Astrocyte (in vitro differentiated cells and primary cell): ENCODE results near the gene KLHL9. TPM values are rescaled to one million over a fixed set of nuclear protein-coding genes. Genes with fewer than 3 reads are reported as not detected.
A peak's percentile ranks its signal among the peaks of the same experiment; 100 is the strongest.
"Not testable (repeated sequence)": the region's sequence is repeated elsewhere in the genome, so short reads cannot be mapped to it uniquely, and the experiment has no call there.

Experiments
- DNase-seq: peaks from one replicate; pipeline ENCODE4 v3.0.0-alpha.2; 2010; ENCODE audit warnings: low read depth
- FAIRE-seq: peaks from 2 replicates; lab custom pipeline; 2011; peaks lifted over from hg19 to GRCh38; lab: Jason Lieb, UNC
- H2AFZ ChIP-seq: 2 replicates; pipeline ENCODE4 v1.6.0; 2012; ENCODE audit warnings: low read depth, low read length, inconsistent platforms
- H3K27ac ChIP-seq: 2 replicates; pipeline ENCODE4 v1.5.1; 2011; ENCODE audit warnings: low read depth, low read length, inconsistent platforms
- H3K27me3 ChIP-seq: 2 replicates; pipeline ENCODE4 v1.6.0; 2011; ENCODE audit warnings: low read length, inconsistent platforms; ENCODE audit not compliant: insufficient read depth
- H3K36me3 ChIP-seq: 2 replicates; pipeline ENCODE4 v1.5.1; 2011; ENCODE audit warnings: low read length, inconsistent platforms; ENCODE audit not compliant: insufficient read depth
- H3K4me1 ChIP-seq: 2 replicates; pipeline ENCODE4 v1.5.1; 2011; ENCODE audit warnings: low read length, inconsistent platforms; ENCODE audit not compliant: insufficient read depth
- H3K4me2 ChIP-seq: 2 replicates; pipeline ENCODE4 v1.6.0; 2012; ENCODE audit warnings: low read length, inconsistent platforms
- H3K4me3 ChIP-seq: 2 replicates; pipeline ENCODE4 v1.5.1; 2011; ENCODE audit warnings: low read depth, mild to moderate bottlenecking, low read length, inconsistent platforms; ENCODE audit not compliant: insufficient read depth
- H3K79me2 ChIP-seq: 2 replicates; pipeline ENCODE4 v1.6.0; 2012; ENCODE audit warnings: mild to moderate bottlenecking, low read length, inconsistent platforms; ENCODE audit not compliant: insufficient read depth
- H3K9ac ChIP-seq: 2 replicates; pipeline ENCODE4 v1.6.0; 2012; ENCODE audit warnings: mild to moderate bottlenecking, low read length, inconsistent platforms
- H3K9me3 ChIP-seq: 2 replicates; pipeline ENCODE4 v1.5.1; 2012; ENCODE audit warnings: low read depth, mild to moderate bottlenecking, low read length, inconsistent platforms; ENCODE audit not compliant: insufficient read depth
- H4K20me1 ChIP-seq: 2 replicates; pipeline ENCODE4 v1.6.0; 2012; ENCODE audit warnings: low read length, inconsistent platforms; ENCODE audit not compliant: insufficient read depth
- H3K27ac Mint-ChIP-seq: one replicate; pipeline ENCODE4 v1.8.0; 2021; ENCODE audit warnings: mild to moderate bottlenecking, mixed read lengths; ENCODE audit not compliant: unreplicated experiment
- H3K27me3 Mint-ChIP-seq: one replicate; pipeline ENCODE4 v1.8.0; 2021; ENCODE audit warnings: low read depth, mixed read lengths; ENCODE audit not compliant: unreplicated experiment
- H3K36me3 Mint-ChIP-seq: one replicate; pipeline ENCODE4 v1.8.0; 2021; ENCODE audit warnings: low read depth, mixed read lengths; ENCODE audit not compliant: unreplicated experiment
- H3K4me1 Mint-ChIP-seq: one replicate; pipeline ENCODE4 v1.8.0; 2021; ENCODE audit warnings: low read depth, mixed read lengths; ENCODE audit not compliant: unreplicated experiment
- H3K4me3 Mint-ChIP-seq: one replicate; pipeline ENCODE4 v1.8.0; 2021; ENCODE audit warnings: mild to moderate bottlenecking, moderate library complexity, mixed read lengths; ENCODE audit not compliant: unreplicated experiment
- H3K9me3 Mint-ChIP-seq: one replicate; pipeline ENCODE4 v1.8.0; 2021; ENCODE audit warnings: mild to moderate bottlenecking, mixed read lengths; ENCODE audit not compliant: unreplicated experiment
- CTCF ChIP-seq: IDR thresholded peaks from 2 replicates; pipeline ENCODE4 v1.5.1; 2011; ENCODE audit warnings: low read depth, mild to moderate bottlenecking, inconsistent platforms, low read length, moderate library complexity; ENCODE audit not compliant: insufficient read depth
- EZH2 ChIP-seq: IDR thresholded peaks from 2 replicates; pipeline ENCODE4 v1.6.1; 2012; ENCODE audit warnings: mild to moderate bottlenecking, low read length, inconsistent platforms; ENCODE audit not compliant: insufficient read depth
- total RNA-seq: library from RNA; stranded (reverse); gene quantifications from 2 replicates; pipeline ENCODE4 v1.2.1, GENCODE V29; 2021

KLHL9 gene
- total RNA-seq, 1 donor from 2014 or later, result 30.3 TPM

GRCh38 chr9:21381448-21382339 is 46.5 kb upstream of the KLHL9 start:
- Histone ChIP-seq H3K36me3 (no peaks in the 10 kb centered on the region), H3K9me3 (no peaks in the 10 kb centered on the region), H3K27ac (no peak overlapping the region), H3K79me2 (no peaks in the 10 kb centered on the region), H3K4me2 (peak overlapping the region; percentile 23), H3K27me3 (peaks cover 14% of the 10 kb centered on the region), H3K9ac (no peak overlapping the region), H2AFZ (no peak overlapping the region), H3K4me3 (no peak overlapping the region), H3K4me1 (no peaks in the 10 kb centered on the region), H4K20me1 (no peaks in the 10 kb centered on the region)
- no peak overlapping the region for H3K27ac Mint-ChIP-seq
- TF ChIP-seq EZH2 (no peak), CTCF (no peak)
- H3K9me3 Mint-ChIP-seq, result no peaks in the 10 kb centered on the region
- H3K4me3 Mint-ChIP-seq, result no peak overlapping the region
- H3K4me1 Mint-ChIP-seq, result no peaks in the 10 kb centered on the region
- no peaks in the 10 kb centered on the region for H3K36me3 Mint-ChIP-seq
- DNase-seq (no peak), FAIRE-seq (no peak)
- peaks cover 9% of the 10 kb centered on the region for H3K27me3 Mint-ChIP-seq

- H3K27ac ChIP-seq, H3K9me3 Mint-ChIP-seq, H3K27me3 ChIP-seq, H3K9ac ChIP-seq, FAIRE-seq, H3K4me3 ChIP-seq, H2AFZ ChIP-seq, H3K4me3 Mint-ChIP-seq, H3K27ac Mint-ChIP-seq, H3K36me3 ChIP-seq, H3K4me1 Mint-ChIP-seq, H3K4me2 ChIP-seq, H3K27me3 Mint-ChIP-seq, H3K9me3 ChIP-seq, DNase-seq, H3K79me2 ChIP-seq, H3K4me1 ChIP-seq, H3K36me3 Mint-ChIP-seq, H4K20me1 ChIP-seq: not testable (repeated sequence)
Measured at GRCh38 chr9:21371467-21371866, 36.3 kb upstream of the KLHL9 start.

- no peak within 1 kb of the TSS for H3K4me2 ChIP-seq
- H3K9ac ChIP-seq, result no peak within 1 kb of the TSS
- no peak within 1 kb of the TSS for H2AFZ ChIP-seq
- no peak within 1 kb of the TSS for H3K27ac Mint-ChIP-seq
- H3K27me3 Mint-ChIP-seq, result peaks cover 10% of the 10 kb centered on the region
- H3K27me3 ChIP-seq, result peaks cover 10% of the 10 kb centered on the region
- no peak for FAIRE-seq
- no peak within 1 kb of the TSS for H3K27ac ChIP-seq
- peaks cover 5% of the 10 kb centered on the region for H3K4me1 Mint-ChIP-seq
- no peaks in the 10 kb centered on the region for H3K9me3 ChIP-seq
- H3K9me3 Mint-ChIP-seq, result no peaks in the 10 kb centered on the region
- H3K4me1 ChIP-seq, result no peaks in the 10 kb centered on the region
- no peaks in the 10 kb centered on the region for H3K36me3 Mint-ChIP-seq
- H3K4me3 ChIP-seq, result no peak within 1 kb of the TSS
- H4K20me1 ChIP-seq, result no peaks in the 10 kb centered on the region
- DNase-seq, result no peak
- no peaks in the 10 kb centered on the region for H3K79me2 ChIP-seq
- no peak for TF ChIP-seq EZH2
- H3K36me3 ChIP-seq, result no peaks in the 10 kb centered on the region
- H3K4me3 Mint-ChIP-seq, result no peak within 1 kb of the TSS
Measured at GRCh38 chr9:21367957-21368356, 32.8 kb upstream of the KLHL9 start, which contains the start of gene IFNA13. IFNA13 (minus strand) TSS chr9:21368057; CDS start chr9:21368010, 47 bp downstream.

GRCh38 chr9:21367169-21367568 is 32.0 kb upstream of the KLHL9 start:
- H3K4me1 Mint-ChIP-seq, H3K9ac ChIP-seq, H3K9me3 ChIP-seq, H3K27me3 Mint-ChIP-seq, H3K4me2 ChIP-seq, H3K36me3 ChIP-seq, H3K4me1 ChIP-seq, H3K4me3 Mint-ChIP-seq, H3K4me3 ChIP-seq, H3K79me2 ChIP-seq, H3K36me3 Mint-ChIP-seq, H3K27ac ChIP-seq, H3K9me3 Mint-ChIP-seq, H4K20me1 ChIP-seq, H2AFZ ChIP-seq, DNase-seq, H3K27ac Mint-ChIP-seq: not testable (repeated sequence)
- FAIRE-seq, result peak; percentile 84
- peaks cover 12% of the 10 kb centered on the region for H3K27me3 ChIP-seq
